WTC11 (cell line): ENCODE results near the gene PTPN12. TPM values are rescaled to one million over a fixed set of nuclear protein-coding genes. Genes with fewer than 3 reads are reported as not detected.

ENCODE experiments used
- ATAC-seq: fragments of 200-7000 bp; cut with Tn5 transposase; 2 replicates; pipeline ENCODE4 v1.10.0; 2021; ENCODE audit warnings: mild to moderate bottlenecking, moderate library complexity
- CTCF ChIA-PET: fragments of 300-600 bp; sonication (Branson Sonifier 250); formaldehyde crosslinking; loops from one replicate; lab custom pipeline; 2021; ENCODE audit warnings: antibody characterized with exemption; lab: Charles Lee
- POLR2A ChIA-PET: fragments of 350-600 bp; sonication (Branson Sonifier 250); formaldehyde crosslinking; loops from one replicate; lab custom pipeline; 2021; ENCODE audit warnings: antibody characterized with exemption; lab: Charles Lee
- DNase-seq: peaks from one replicate; pipeline ENCODE4 v3.0.0; 2021; ENCODE audit warnings: low spot score
- H3K27ac Mint-ChIP-seq: 2 replicates; pipeline ENCODE4 v1.8.0; 2021; ENCODE audit warnings: mixed read lengths
- H3K27me3 Mint-ChIP-seq: 2 replicates; pipeline ENCODE4 v1.8.0; 2021; ENCODE audit warnings: low read depth, mild to moderate bottlenecking, moderate library complexity, mixed read lengths
- H3K36me3 Mint-ChIP-seq: 2 replicates; pipeline ENCODE4 v1.8.0; 2021; ENCODE audit warnings: mixed read lengths
- H3K4me1 Mint-ChIP-seq: 2 replicates; pipeline ENCODE4 v1.8.0; 2022; ENCODE audit warnings: mixed read lengths
- H3K4me3 Mint-ChIP-seq: 2 replicates; pipeline ENCODE4 v1.8.0; 2021; ENCODE audit warnings: mild to moderate bottlenecking, moderate library complexity, mixed read lengths
- H3K9me3 Mint-ChIP-seq: 2 replicates; pipeline ENCODE4 v1.8.0; 2021; ENCODE audit warnings: mixed read lengths
- ATF3 ChIP-seq: sonication (generic); formaldehyde crosslinking; conservative IDR thresholded peaks from 2 replicates; pipeline ENCODE4 v1.8.1; 2022; ENCODE audit warnings: mild to moderate bottlenecking, missing genetic modification reagents
- CTCF ChIP-seq: fragments of 200-600 bp; IDR thresholded peaks from 2 replicates; pipeline ENCODE4 v1.8.0; 2022; ENCODE audit warnings: antibody characterized with exemption
- E2F5 ChIP-seq: sonication (generic); formaldehyde crosslinking; IDR thresholded peaks from 2 replicates; pipeline ENCODE4 v1.8.1; 2022; ENCODE audit warnings: mild to moderate bottlenecking, moderate library complexity, missing genetic modification reagents
- ESRRA ChIP-seq: sonication (generic); formaldehyde crosslinking; IDR thresholded peaks from 2 replicates; pipeline ENCODE4 v1.8.1; 2022; ENCODE audit warnings: mild to moderate bottlenecking, missing genetic modification reagents, borderline replicate concordance
- ETV6 ChIP-seq: sonication (generic); formaldehyde crosslinking; IDR thresholded peaks from 2 replicates; pipeline ENCODE4 v1.8.1; 2022; ENCODE audit warnings: mild to moderate bottlenecking, missing genetic modification reagents
- FOXJ3 ChIP-seq: sonication (generic); formaldehyde crosslinking; IDR thresholded peaks from 2 replicates; pipeline ENCODE4 v1.9.0; 2021; ENCODE audit warnings: missing genetic modification reagents, mild to moderate bottlenecking, borderline replicate concordance
- FOXP1 ChIP-seq: sonication (generic); formaldehyde crosslinking; IDR thresholded peaks from 2 replicates; pipeline ENCODE4 v1.8.0; 2022; ENCODE audit warnings: missing genetic modification reagents, mild to moderate bottlenecking, moderate library complexity, borderline replicate concordance
- FOXP4 ChIP-seq: sonication (generic); formaldehyde crosslinking; IDR thresholded peaks from 2 replicates; pipeline ENCODE4 v1.8.0; 2022; ENCODE audit warnings: mild to moderate bottlenecking, missing genetic modification reagents
- GTF2I ChIP-seq: fragments of 250-450 bp; sonication (Bioruptor Pico); conservative IDR thresholded peaks from 2 replicates; pipeline ENCODE4 v1.4.0; 2021; ENCODE audit warnings: mild to moderate bottlenecking
- IRF2 ChIP-seq: sonication (generic); formaldehyde crosslinking; IDR thresholded peaks from 2 replicates; pipeline ENCODE4 v1.8.0; 2022; ENCODE audit warnings: low read depth, missing genetic modification reagents, borderline replicate concordance
- NFATC4 ChIP-seq: fragments of 250-450 bp; sonication (Bioruptor Pico); IDR thresholded peaks from 2 replicates; pipeline ENCODE4 v1.9.0; 2021; ENCODE audit warnings: mild to moderate bottlenecking
- NFYB ChIP-seq: sonication (generic); formaldehyde crosslinking; conservative IDR thresholded peaks from 2 replicates; pipeline ENCODE4 v1.8.0; 2022; ENCODE audit warnings: low read depth, missing genetic modification reagents
- NR1H2 ChIP-seq: sonication (generic); formaldehyde crosslinking; IDR thresholded peaks from 2 replicates; pipeline ENCODE4 v1.9.0; 2021; ENCODE audit warnings: mild to moderate bottlenecking, moderate library complexity, missing genetic modification reagents
- PRDM15 ChIP-seq: sonication (generic); formaldehyde crosslinking; IDR thresholded peaks from 2 replicates; pipeline ENCODE4 v1.8.0; 2022; ENCODE audit warnings: missing genetic modification reagents
- PRRX2 ChIP-seq: fragments of 250-450 bp; sonication (Bioruptor Pico); IDR thresholded peaks from 2 replicates; pipeline ENCODE4 v1.8.0; 2021; ENCODE audit warnings: mild to moderate bottlenecking
- SOX15 ChIP-seq: fragments of 250-450 bp; sonication (Bioruptor Pico); IDR thresholded peaks from 2 replicates; pipeline ENCODE4 v1.9.0; 2021; ENCODE audit warnings: mild to moderate bottlenecking
- SP1 ChIP-seq: sonication (generic); formaldehyde crosslinking; conservative IDR thresholded peaks from 2 replicates; pipeline ENCODE4 v1.8.1; 2022; ENCODE audit warnings: missing genetic modification reagents
- TCF7 ChIP-seq: sonication (generic); formaldehyde crosslinking; IDR thresholded peaks from 2 replicates; pipeline ENCODE4 v1.8.0; 2022; ENCODE audit warnings: mild to moderate bottlenecking, low read depth, missing genetic modification reagents, moderate library complexity
- ZNF121 ChIP-seq: sonication (generic); formaldehyde crosslinking; IDR thresholded peaks from 2 replicates; pipeline ENCODE4 v1.8.0; 2023; ENCODE audit warnings: missing genetic modification reagents
- ZNF138 ChIP-seq: sonication (generic); formaldehyde crosslinking; conservative IDR thresholded peaks from 2 replicates; pipeline ENCODE4 v1.8.1; 2022; ENCODE audit warnings: mild to moderate bottlenecking, moderate library complexity, missing genetic modification reagents
- ZNF219 ChIP-seq: sonication (generic); formaldehyde crosslinking; IDR thresholded peaks from 2 replicates; pipeline ENCODE4 v1.8.0; 2023; ENCODE audit warnings: missing genetic modification reagents, mild to moderate bottlenecking, borderline replicate concordance
- ZNF416 ChIP-seq: fragments of 250-450 bp; sonication (Bioruptor Pico); IDR thresholded peaks from 2 replicates; pipeline ENCODE4 v1.9.0; 2021; ENCODE audit warnings: mild to moderate bottlenecking, inconsistent platforms
- total RNA-seq: library from RNA; stranded (reverse); gene quantifications from 3 replicates; pipeline ENCODE4 v1.2.3, GENCODE V29; 2021
- TF ChIP-seq, protein P1 (sequence below): fragments of 250-450 bp; sonication (Bioruptor Pico); IDR thresholded peaks from 2 replicates; pipeline ENCODE4 v1.9.0; 2021; ENCODE audit warnings: moderate library complexity, mild to moderate bottlenecking, inconsistent platforms, borderline replicate concordance

Gene PTPN12
- total RNA-seq, 1 experiment from 2014 or later = 102 TPM

- Mint-ChIP-seq H3K4me1 (peaks cover 62% of the 10 kb centered on the region), H3K36me3 (peaks cover 5% of the 10 kb centered on the region; the same call in 1 of the 2 replicates), H3K4me3 (no peak overlapping the region), H3K27ac (peak overlapping the region; percentile 35; the same call in 1 of the 2 replicates), H3K27me3 (no peaks in the 10 kb centered on the region), H3K9me3 (no peaks in the 10 kb centered on the region)
- no peak for DNase-seq
- ChIA-PET CTCF (interaction anchor here (1.1 kb wide), 1 partner anchor 217 kb away, joined by 4 read pairs; no protein-coding TSS in a partner anchor), POLR2A (interaction anchor here (1.2 kb wide), 1 partner anchor 14 kb away, joined by 3 read pairs; no protein-coding TSS in a partner anchor)
- no peak for ATAC-seq
- TF ChIP-seq ATF3 (CRISPR knock-in tag) (no peak), ZNF121 (CRISPR knock-in tag) (0 out of 2 replicates have a peak, but pooled peaks have one; percentile 25)
Measured at GRCh38 chr7:77549106-77549870, 12.2 kb downstream of the PTPN12 start.

DNA sequence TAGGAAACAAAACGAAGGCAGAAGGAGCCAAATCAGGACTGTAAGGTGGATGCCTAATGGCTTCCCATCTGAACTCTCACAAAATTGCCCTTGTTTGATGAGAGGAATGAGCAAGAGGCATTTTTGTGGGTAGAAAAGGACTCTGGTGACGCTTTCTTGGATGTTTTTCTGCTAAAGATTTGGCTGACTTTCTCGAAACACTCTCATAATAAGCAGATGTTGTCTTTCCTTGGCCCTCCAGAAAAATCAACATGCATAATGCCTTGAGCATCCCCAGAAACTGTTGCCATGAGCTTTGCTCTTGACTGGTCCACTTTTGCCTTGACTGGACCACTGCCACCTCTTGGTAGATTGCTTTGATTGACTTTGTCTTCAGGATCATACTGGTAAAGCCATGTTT is 13.5 kb downstream of the PTPN12 start:
- TF ChIP-seq FOXJ3 (no peak), SOX15 (CRISPR knock-in tag) (no peak), NR1H2 (no peak)
- Mint-ChIP-seq H3K9me3 (no peaks in the 10 kb centered on the region), H3K27me3 (no peaks in the 10 kb centered on the region), H3K36me3 (peaks cover 5% of the 10 kb centered on the region), H3K4me1 (peaks cover 71% of the 10 kb centered on the region), H3K4me3 (no peak overlapping the region), H3K27ac (no peak overlapping the region)
- ChIA-PET CTCF (interaction anchor here (1.1 kb wide), 1 partner anchor 51 kb away, joined by 3 read pairs; no protein-coding TSS in a partner anchor), POLR2A (no interaction called here)
- ATAC-seq = no peak
- DNase-seq = no peak

- no peak overlapping the region for H3K4me3 Mint-ChIP-seq
- H3K4me1 Mint-ChIP-seq = peaks cover 71% of the 10 kb centered on the region
- no peaks in the 10 kb centered on the region for H3K27me3 Mint-ChIP-seq
- H3K36me3 Mint-ChIP-seq = peaks cover 5% of the 10 kb centered on the region
- DNase-seq (no peak), ATAC-seq (no peak)
- ChIA-PET CTCF (no interaction called here), POLR2A (no interaction called here)
- no peaks in the 10 kb centered on the region for H3K9me3 Mint-ChIP-seq
- H3K27ac Mint-ChIP-seq = peak overlapping the region; percentile 21; the same call in 1 of the 2 replicates
- no peak for TF ChIP-seq ZNF138 (CRISPR knock-in tag)
- TF ChIP-seq ESRRA (CRISPR knock-in tag) = no peak
- no peak for TF ChIP-seq IRF2
- no peak for TF ChIP-seq ZNF416 (CRISPR knock-in tag)
- no peak for TF ChIP-seq FOXP1 (CRISPR knock-in tag)
- TF ChIP-seq CTCF = no peak
- no peak for TF ChIP-seq PRRX2 (CRISPR knock-in tag)
- TF ChIP-seq SP1 (CRISPR knock-in tag) = no peak
- no peak for TF ChIP-seq ETV6
- no peak for TF ChIP-seq NFATC4
- TF ChIP-seq GTF2I = no peak
- no peak for TF ChIP-seq PRDM15
- no peak for TF ChIP-seq NFYB (CRISPR knock-in tag)
- TF ChIP-seq ZNF219 (CRISPR knock-in tag) = no peak
- no peak for TF ChIP-seq TCF7 (CRISPR knock-in tag)
- TF ChIP-seq, protein P1, sequence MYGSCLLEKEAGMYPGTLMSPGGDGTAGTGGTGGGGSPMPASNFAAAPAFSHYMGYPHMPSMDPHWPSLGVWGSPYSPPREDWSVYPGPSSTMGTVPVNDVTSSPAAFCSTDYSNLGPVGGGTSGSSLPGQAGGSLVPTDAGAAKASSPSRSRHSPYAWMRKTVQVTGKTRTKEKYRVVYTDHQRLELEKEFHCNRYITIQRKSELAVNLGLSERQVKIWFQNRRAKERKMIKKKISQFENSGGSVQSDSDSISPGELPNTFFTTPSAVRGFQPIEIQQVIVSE = no peak
- no peak for TF ChIP-seq E2F5 (CRISPR knock-in tag)
- no peak for TF ChIP-seq FOXP4 (CRISPR knock-in tag)
Measured at GRCh38 chr7:77553123-77553522, 16.0 kb downstream of the PTPN12 start.
